HG02938 (cell line): ENCODE data around the gene KRT38.
"Not testable (repeated sequence)": the region's sequence is repeated elsewhere in the genome, so short reads cannot be mapped to it uniquely, and the experiment has no call there.

Source experiments
- ATAC-seq: cut with Tn5 transposase; IDR thresholded peaks from one replicate; pipeline ENCODE4 v1.9.1; 2021; ENCODE audit warnings: mild to moderate bottlenecking, moderate library complexity; ENCODE audit not compliant: unreplicated experiment

The KRT38 gene

GRCh38 chr17:41463746-41464145 is 23.0 kb upstream of the KRT38 start:
- no peak for ATAC-seq

DNA sequence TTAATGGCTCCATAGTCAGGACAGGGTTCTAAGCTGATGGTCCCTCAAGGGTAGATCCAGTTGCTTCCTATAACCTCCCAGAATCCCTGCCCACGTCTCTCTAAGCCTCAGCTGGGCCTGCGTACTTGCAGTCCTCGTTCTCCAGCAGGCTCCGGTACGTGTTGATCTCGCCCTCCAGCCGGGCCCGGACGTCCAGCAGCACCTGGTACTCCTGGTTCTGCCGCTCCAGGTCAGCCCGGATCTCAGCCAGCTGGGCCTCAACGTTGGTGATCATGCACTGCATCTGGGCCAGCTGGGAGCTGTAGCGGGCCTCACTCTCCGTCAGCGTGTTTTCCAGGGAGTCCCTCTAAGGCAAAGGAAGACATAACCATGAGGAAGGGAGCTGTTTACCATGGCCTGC is 21.9 kb upstream of the KRT38 start:
- ATAC-seq: no peak

DNA sequence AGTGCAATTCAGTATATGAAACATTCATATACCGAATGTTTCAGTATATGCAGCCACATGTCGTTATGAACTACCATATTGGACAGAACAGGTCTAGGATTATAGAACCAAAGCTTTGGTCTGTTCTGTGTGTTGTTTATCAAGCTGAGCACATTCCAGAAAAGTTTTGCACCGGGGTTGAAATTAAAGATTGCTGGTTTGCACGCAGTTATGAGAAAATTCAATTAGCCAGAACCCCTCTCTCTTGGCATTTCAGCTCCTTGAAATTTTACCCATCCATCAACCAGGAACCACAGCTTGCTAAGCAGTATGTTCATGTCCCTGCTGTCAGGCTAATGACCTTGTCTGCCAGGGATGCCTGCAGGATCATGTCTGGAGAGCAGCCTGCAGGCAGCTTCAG is 16.9 kb upstream of the KRT38 start:
- no peak for ATAC-seq

DNA sequence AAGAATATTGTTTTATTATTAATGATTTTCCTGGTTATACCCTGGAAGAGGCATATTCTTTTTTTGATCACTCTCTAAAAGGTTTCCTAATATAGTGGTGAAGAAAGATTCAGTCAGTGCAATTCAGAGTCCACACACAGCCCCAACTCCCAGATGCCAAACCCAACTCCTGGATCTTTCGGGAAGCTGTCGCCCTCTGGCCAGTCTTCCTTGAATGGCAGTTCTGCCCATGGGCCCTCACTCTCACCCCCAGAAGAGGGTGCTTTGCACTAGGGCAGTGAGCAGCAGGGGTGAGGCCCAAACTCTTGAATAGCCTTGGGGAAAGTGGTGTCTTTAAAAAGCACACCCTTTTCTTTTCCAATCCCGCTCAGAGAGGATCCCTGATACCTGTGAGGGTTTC is 15.4 kb upstream of the KRT38 start:
- ATAC-seq: no peak

DNA sequence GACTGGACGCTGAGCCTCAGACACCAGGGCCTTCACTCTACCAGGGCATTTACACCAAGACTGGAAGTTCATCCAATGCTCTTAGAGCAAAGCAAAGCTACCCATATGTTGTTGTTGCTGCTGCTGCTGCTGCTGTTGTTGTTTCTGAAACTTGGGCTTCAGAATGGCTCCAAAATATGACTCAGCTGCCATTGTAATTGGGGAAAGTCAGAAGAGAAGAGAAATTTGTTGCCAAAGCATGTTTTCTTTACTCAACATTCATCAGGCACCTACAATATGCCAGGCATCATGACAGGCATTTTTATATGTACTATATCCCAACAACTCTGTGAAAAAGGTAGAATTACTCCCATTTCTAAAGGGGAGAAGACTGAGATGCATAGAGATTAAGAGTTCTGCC is 14.5 kb upstream of the KRT38 start:
- no peak for ATAC-seq

GRCh38 chr17:41453066-41453465 is 12.3 kb upstream of the KRT38 start:
- ATAC-seq: no peak

DNA sequence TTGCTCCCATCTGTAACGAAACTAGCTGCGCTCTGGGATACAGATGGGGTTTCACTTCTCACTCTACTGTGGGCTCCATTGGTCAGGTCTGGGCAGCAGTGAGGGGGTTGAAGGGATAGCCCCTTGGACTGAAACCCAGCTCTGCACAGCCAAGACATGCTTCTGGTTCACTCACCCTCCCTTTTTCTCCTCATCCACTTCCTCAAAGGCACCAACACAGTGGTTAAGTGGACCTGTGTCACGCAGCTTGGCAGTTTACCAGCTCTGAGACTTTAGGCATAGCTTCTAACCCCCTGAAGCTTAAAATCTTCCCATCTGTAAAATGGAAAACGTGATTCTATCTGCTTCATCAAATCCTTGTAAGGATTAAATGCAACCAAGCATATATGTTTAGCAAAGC is 11.5 kb upstream of the KRT38 start:
- ATAC-seq: no peak

DNA sequence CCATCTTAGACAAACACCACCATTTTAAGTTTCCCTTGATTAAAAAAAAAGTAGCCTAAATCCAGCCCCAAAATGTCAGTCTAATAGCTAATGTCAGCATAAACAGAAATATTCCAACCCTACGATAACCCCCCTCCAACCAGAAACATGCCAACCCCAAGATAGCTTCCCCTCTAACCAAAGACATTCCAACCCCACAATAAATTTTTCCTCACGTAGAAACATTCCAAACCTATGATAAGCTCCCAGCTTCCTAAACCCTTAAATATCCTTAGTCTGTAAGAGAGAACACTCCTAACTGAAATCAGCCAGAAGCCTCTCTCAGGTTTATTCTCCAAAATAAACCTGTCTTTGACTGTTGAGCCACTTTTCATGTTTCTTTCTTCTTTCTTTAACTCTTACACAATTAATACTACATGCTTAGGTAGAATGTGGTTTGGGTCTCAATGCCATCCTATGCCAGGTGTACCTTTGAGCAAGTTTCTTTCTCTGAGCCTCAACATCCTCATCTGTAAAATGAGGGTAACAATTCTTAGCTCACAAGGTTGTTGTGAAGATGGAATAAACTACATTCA is 10.5 kb upstream of the KRT38 start:
- no peak for ATAC-seq

- no peak for ATAC-seq
Observed at GRCh38 chr17:41449008-41449407, 8.2 kb upstream of the KRT38 start.

DNA sequence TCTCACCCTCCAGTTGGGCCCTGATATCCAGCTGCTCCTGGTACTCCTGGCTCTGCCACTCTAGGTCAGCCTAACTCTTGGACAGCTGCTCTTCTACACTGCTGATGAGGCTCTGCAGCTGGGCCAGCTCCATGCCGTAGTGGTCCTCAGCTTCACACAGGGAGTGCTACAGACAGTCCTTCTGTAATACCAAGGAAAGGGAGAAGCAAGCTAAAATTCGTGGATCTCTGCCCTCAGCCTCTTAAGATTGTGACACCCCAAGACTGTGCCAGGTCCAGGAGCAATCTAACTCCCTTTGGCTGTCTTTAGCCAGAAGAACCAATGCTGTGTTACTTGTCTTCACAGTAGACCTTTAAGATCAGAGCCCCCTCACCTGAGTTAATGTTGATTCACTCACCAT is 7.7 kb upstream of the KRT38 start:
- ATAC-seq: no peak

DNA sequence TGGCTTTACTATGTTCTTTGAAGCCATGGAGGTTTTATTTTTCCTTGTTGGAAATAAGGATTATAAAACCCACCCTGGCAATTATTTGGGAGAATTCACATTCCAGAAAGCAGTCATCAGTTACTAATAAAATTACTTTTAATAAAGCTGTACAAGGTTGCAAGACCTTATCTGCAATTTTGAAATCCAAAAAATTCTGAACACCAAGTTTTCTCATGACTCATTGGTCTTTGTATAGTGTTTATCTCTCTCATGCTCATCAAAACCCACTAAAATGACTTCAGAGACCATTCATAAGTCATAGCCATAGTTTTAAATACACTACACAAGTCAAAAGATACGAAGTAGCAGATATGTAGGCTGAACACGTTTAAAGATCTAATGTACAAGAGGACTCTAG is 6.0 kb upstream of the KRT38 start:
- no peak for ATAC-seq

DNA sequence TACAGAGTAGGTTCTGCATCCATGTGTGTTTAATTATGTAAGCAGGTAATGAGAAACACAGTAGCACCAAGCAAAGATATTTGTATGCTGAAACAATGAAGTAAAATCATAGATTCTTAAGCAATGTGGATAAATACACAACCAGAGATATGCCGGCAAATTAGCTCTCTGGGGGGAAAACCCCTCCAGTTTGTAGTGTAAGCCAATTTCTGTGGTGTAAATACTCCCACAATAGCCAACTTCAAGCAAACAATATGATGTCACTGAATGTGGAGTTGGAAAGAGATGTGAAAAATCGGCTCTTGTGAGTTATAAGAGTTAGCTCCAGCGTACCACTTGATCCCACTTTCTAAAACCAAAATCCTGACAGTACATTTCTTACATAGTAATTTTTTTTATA is 3.9 kb upstream of the KRT38 start:
- ATAC-seq: no peak

DNA sequence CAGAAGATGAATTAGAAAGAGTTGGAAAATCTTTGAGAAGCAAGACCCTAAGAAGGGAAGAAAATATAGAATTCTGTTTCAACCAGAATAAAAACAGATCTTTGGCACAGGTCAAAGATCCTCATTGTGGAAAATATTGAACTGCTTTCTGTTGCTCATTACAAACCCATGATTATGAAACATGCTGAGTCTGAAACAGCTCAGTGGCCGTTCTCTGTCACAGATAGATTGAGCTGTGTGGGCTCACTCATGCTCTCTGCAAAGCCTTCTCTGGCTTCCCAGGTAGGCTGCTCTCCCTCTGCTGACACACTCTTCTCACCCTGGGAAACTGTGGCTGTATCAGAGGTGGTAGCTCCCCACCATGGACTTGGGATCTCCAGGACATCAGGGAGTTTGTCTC is 3.4 kb upstream of the KRT38 start:
- no peak for ATAC-seq

DNA sequence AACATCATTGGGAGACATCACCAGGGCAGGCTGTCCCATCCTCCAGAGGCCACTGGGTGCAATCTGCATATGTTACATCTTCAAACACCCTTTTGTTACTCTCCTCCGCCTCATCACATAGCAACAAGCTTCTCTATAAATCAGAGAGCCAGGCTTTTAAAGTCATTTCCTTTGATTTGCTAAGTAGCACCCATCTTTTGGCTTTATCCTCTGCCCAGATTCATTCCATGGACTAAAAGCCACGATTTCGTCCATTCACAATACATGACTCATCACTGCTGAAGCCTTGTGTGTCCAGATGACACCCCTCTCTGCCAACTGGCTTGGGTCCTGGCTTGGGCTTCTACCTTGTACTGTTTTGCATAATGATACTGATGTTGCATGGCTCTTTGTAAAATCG is 2.0 kb upstream of the KRT38 start:
- no peak for ATAC-seq

DNA sequence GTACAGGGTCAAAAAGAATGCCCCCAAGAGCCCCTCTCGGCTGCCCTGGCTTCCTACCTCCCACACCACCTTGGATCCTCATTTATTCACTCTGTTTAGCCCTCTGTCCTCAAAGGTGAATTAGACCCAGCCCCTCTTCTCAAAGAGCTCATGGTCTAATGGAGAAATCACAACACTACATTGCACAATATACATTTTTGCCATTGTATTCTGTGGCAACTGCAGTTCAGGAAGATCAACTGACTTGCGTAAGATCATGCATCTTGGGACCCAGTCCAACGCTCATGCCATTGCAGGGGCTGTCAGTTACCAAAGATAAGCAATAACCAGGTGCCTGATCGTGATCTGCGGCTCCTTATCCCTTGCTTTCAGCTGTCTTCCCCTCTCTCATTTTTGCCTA is 1.4 kb downstream of the KRT38 start:
- ATAC-seq: no peak

DNA sequence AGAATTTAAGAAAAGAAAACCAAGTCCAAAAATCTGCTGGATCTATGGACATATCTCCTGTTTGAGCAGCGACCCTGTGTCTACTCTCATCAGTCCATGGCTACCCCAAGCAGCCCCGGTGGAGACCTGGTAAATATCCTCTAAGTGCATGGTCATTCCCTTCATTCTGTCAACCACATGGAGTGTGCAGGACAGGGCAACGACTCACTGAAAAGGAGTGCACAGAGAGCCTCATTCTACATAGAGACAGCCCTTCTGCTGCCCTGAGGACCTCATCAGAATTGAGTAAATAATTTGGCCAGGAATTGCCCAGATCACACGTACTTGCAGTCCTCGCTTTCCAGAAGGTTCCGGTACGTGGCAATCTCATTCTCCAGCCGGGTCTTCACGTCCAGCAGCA is 3.0 kb downstream of the KRT38 start:
- no peak for ATAC-seq

GRCh38 chr17:41437254-41437653 is 3.5 kb downstream of the KRT38 start:
- no peak for ATAC-seq

GRCh38 chr17:41434415-41434814 is 6.4 kb downstream of the KRT38 start:
- no peak for ATAC-seq

DNA sequence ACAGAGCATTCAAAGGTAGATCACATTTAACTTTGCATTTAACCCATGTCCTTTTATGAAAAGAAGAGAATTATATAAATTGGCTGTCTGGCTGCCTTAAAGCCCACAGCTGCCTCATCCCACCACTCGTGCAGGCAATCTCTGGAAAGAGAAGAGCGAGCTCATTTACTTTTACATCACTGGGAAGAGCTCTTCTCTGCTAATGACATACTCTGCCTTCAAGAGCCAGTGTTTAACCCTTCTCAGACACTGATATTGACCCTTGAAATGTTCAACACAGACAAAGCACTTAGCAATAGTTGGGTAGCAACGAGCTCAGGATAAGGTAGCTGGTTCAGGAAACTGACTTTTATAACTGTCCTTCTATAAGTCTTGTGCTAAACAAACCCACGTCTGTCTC is 6.8 kb downstream of the KRT38 start:
- ATAC-seq: no peak

DNA sequence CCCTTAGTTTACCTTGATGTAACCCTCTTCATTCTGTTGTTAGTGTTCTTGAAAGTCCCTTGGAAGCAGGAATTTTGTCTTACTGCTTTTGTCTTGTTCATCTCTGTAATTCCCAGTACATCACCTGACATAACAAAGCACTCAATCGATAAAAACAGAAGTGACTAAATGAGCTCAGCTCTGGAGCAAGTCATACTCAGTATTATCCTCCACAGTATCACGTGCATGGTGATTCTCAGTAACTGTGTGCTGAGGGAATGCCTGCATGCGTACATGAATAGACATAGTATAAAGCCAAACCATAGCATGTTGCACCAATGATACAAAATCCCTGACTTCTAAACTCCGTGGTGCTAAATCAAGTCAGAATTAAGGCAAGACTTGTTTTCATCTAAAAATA is 7.2 kb downstream of the KRT38 start:
- ATAC-seq: no peak

- ATAC-seq: not testable (repeated sequence)
Observed at GRCh38 chr17:41430376-41430775, 10.4 kb downstream of the KRT38 start.

DNA sequence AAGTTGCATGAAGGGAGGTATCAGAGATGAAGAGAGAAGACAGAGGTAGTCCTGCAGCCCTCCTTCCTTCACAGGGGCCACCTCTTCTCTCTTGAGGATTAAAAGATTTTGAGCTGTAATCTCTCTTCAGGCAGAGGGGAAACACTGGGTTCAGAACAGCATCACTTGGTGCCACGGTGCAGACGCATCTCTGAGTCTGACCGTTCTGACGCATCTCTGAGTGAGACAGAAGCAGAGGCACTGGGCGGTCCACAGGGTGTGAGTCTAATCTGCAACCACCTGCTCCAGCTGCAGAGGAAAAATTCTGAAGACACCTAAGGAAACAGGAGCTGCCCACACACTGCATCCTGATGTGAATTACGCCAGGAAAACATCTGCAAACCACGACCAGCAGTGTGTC is 11.1 kb downstream of the KRT38 start:
- ATAC-seq: no peak

DNA sequence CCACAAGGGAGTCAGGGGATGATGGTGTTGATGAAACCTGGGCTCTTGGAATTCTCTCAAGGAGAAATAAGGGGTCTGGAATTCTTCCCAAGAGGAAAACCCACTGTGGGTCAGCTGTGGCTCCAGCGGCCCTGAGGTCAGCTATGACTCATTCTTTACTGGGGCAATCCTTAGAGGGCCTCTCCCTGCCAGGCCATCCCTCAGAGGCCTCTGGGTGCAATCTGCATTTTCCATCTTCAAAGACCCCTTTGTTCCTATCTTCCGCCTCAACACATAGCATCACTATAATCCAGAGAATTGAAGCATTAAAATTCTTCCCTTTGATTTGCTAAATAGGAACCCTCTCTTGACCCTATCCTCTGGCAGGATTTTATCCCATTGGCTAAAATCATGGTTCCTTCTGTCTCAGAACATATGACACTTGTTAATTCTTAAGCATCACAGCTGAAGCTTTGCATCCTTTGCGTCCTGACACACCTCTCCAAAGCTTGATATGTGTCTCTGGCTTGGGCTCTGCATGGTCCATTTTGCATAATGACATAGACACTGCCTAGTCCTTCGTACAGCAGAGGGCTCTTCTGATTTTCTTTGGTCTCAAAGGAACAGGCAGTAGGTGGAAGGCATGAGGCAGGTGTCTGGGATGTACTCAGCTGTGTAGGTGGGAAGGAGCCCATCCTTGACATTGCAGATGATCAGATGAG is 12.0 kb downstream of the KRT38 start:
- ATAC-seq: no peak
